Psoas muscle (tissue), 8 donors: ENCODE data around the gene SLC35A3. TPM values are rescaled to one million over a fixed set of nuclear protein-coding genes. Genes with fewer than 3 reads are reported as not detected.

Experiments
- ATAC-seq, 4 donors: fragments of 200-7000 bp; cut with Tn5 transposase; one replicate each; pipeline ENCODE4 v1.9.1; 2020; ENCODE audit warnings: moderate library complexity in 3 of 4, mild to moderate bottlenecking in 2 of 4
- DNase-seq, 2 donors: peaks; one replicate each; pipeline ENCODE4 v3.0.0-alpha.2; 2020
- H3K27ac ChIP-seq: fragments of 200-600 bp; one replicate; pipeline ENCODE4 v1.8.0; 2022
- H3K27me3 ChIP-seq, 3 donors: fragments of 200-600 bp in 1 of 3; one replicate each; pipeline versions ENCODE4 v1.6.1 to v1.8.0; 2013 to 2022; ENCODE audit warnings: low read length in 2 of 3, mild to moderate bottlenecking in 2 of 3, moderate library complexity in 1 of 3; ENCODE audit not compliant: insufficient read depth in 3 of 3
- H3K36me3 ChIP-seq, 2 donors: fragments of 200-600 bp in 1 of 2; one replicate each; pipeline versions ENCODE4 v1.6.1 to v1.8.0; 2013 to 2022; ENCODE audit warnings: low read depth in 1 of 2, mild to moderate bottlenecking in 1 of 2, moderate library complexity in 1 of 2; ENCODE audit not compliant: insufficient read depth in 1 of 2
- H3K4me1 ChIP-seq: fragments of 200-600 bp; one replicate; pipeline ENCODE4 v1.8.0; 2022
- H3K4me3 ChIP-seq: fragments of 200-600 bp; one replicate; pipeline ENCODE4 v1.8.0; 2022; ENCODE audit warnings: mild to moderate bottlenecking
- H3K9me3 ChIP-seq: fragments of 200-600 bp; one replicate; pipeline ENCODE4 v1.8.0; 2022
- CTCF ChIP-seq: fragments of 200-600 bp; IDR thresholded peaks from one replicate; pipeline ENCODE4 v1.8.0; 2022; ENCODE audit warnings: antibody characterized with exemption
- WGBS, 3 donors: extraction: QIAGEN DNeasy Blood & Tissue Kit; methylation state at CpG; one replicate each; pipeline versions ENCODE4 v1.1.6 to v1.1.7; 2013; 5-methylcytosine and 5-hydroxymethylcytosine counted together
- intact Hi-C, 2 donors: fragments of 100-400 bp; cut with DNase I; formaldehyde crosslinking; loops; one replicate each; pipeline versions ENCODE4 v1.11.0 to v1.14.2; 2022
- polyA plus RNA-seq, 3 donors: library from polyadenylated mRNA; stranded (reverse); fragments of 200-250 nt; gene quantifications; one replicate each; pipeline ENCODE4 v1.2.3, GENCODE V29; 2013
- total RNA-seq, 4 donors: library from RNA; stranded (reverse); fragmentation: NEBNext Ultra II Directional in 2 of 4; extraction: Animal tissue kit (Norgen Biotek cat#: 25700) in 2 of 4; gene quantifications; one replicate each; pipeline versions ENCODE4 v1.2.1 to v1.2.4, GENCODE V29; 2021 to 2023
- donor health status: healthy with polysubstance abuse.
- donor health status: DM: no; HTN: no; CAD: no; lungs with moderate emphysema.
- donor health status: Bipolar disorder and iron deficiency.
- donor health status: healthy.
- donor health status: DM: yes; HTN: yes; CAD: no.
- donor health status: DM: no; HTN: no; CAD: no.
- donor health status: DM: no; HTN: no; CAD: no.
- donor health status: DM: yes; HTN: yes; CAD: no.

The SLC35A3 gene
- total and polyA plus RNA-seq, 7 donors, result 3.5 to 8.6 (median 6.4) TPM

- TF ChIP-seq CTCF, result no peak
- DNase-seq (no peak), ATAC-seq (no peak)
- no peaks in the 10 kb centered on the region for H3K36me3 ChIP-seq
- intact Hi-C loops, result no loop called here
- H3K27ac ChIP-seq, result no peak overlapping the region
- no peaks in the 10 kb centered on the region for H3K27me3 ChIP-seq
- H3K9me3 ChIP-seq, result no peaks in the 10 kb centered on the region
- no peaks in the 10 kb centered on the region for H3K4me1 ChIP-seq
- H3K4me3 ChIP-seq, result no peak overlapping the region
Measured at GRCh38 chr1:99963041-99963795, 6.6 kb upstream of the SLC35A3 start.

GRCh38 chr1:99964806-99965205 lies 5.0 kb upstream of the SLC35A3 start:
- H3K4me3 ChIP-seq, result no peak overlapping the region
- no peaks in the 10 kb centered on the region for H3K9me3 ChIP-seq
- TF ChIP-seq CTCF, result no peak
- ATAC-seq, result no peak
- 67 to 75% (median 70%) methylated on average over 3 of the region's 3 CpGs for WGBS, 3 donors
- no peaks in the 10 kb centered on the region for H3K27me3 ChIP-seq
- peaks cover 7% of the 10 kb centered on the region for H3K4me1 ChIP-seq
- no peak for DNase-seq
- intact Hi-C loops, result no loop called here
- H3K36me3 ChIP-seq, result no peaks in the 10 kb centered on the region
- no peak overlapping the region for H3K27ac ChIP-seq

DNA sequence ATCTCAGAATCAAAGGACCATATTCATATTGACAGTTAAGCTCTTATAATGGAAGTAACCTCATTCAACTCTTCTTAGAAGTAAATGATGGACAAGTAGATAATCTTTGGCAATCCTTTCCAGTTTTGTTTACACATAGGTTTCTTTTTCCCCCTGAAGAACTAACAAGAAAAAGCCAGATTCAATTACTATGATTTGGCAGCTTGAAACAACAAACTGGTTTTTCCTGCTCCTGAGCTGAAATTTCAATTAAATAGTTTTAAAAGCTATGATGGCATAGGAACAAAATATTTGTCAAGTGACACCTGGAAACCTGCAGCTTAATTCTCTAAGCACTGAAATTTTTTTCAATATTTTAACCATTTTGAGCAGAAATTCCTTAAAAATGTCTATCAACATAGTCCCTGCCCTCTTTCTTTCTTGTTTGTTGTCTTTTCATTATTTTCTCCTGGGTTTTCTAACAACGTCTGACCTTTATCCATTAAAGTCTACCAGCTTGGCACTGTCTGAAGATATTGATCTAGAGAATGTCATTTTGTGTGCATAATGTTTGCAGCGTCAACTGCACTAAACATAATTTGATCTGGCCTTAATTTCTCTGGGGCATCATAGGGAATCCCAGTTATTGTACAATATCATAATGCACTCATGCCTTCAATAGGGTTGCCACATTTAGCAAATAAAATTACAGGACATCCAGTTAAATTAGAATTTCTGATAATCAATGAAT lies 4.0 kb upstream of the SLC35A3 start:
- Histone ChIP-seq H3K36me3 (no peaks in the 10 kb centered on the region), H3K4me3 (no peak overlapping the region), H3K27ac (no peak overlapping the region), H3K4me1 (peaks cover 10% of the 10 kb centered on the region), H3K27me3 (no peaks in the 10 kb centered on the region), H3K9me3 (no peaks in the 10 kb centered on the region)
- intact Hi-C loops, result no loop called here
- no peak for TF ChIP-seq CTCF
- 84 to 87% (median 85%) methylated on average over 2 of the region's 2 CpGs for WGBS, 3 donors
- DNase-seq, result no peak
- no peak for ATAC-seq

DNA sequence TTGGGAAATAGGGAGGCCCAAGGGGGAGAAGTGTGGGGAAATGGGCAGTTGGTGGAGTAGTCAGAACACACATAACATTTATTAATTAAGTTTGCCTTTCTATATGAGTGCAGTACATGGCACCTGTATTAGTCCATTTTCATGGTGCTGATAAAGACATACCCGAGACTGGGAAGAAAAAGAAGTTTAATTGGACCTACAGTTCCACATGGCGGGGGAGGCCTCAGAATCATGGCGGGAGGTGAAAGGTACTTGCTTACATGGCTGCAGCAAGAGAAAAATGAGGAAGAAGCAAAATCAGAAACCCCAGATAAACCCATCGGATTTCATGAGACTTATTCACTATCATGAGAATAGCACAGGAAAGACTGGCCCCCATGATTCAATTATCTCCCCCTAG lies 1.6 kb upstream of the SLC35A3 start:
- 92 to 98% (median 95%) methylated on average over 4 of the region's 4 CpGs for WGBS, 3 donors
- intact Hi-C loops, result no loop called here
- DNase-seq, result no peak

More for the DNA sequence above, 1.6 kb upstream of the SLC35A3 start:
- no peaks in the 10 kb centered on the region for H3K27me3 ChIP-seq
- no peak for TF ChIP-seq CTCF
- no peak overlapping the region for H3K4me3 ChIP-seq
- H3K4me1 ChIP-seq, result peaks cover 13% of the 10 kb centered on the region
- H3K27ac ChIP-seq, result no peak overlapping the region
- no peaks in the 10 kb centered on the region for H3K9me3 ChIP-seq
- ATAC-seq, result no peak
- no peaks in the 10 kb centered on the region for H3K36me3 ChIP-seq
